Memory B cell (primary cell): ENCODE results near the gene NDUFA13.

ENCODE experiments used
- ATAC-seq: fragments of 150-1000 bp; cut with Tn5 transposase; 2 replicates; pipeline ENCODE4 v1.10.0; 2021; ENCODE audit warnings: low read depth, mild to moderate bottlenecking, moderate library complexity
- DNase-seq, 2 donors: peaks; one replicate each; pipeline ENCODE4 v3.0.0; 2022; ENCODE audit warnings: low spot score in 2 of 2
- H3K27ac Mint-ChIP-seq: one replicate; pipeline ENCODE4 v1.8.0; 2022; ENCODE audit warnings: mild to moderate bottlenecking, moderate library complexity, mixed read lengths
- H3K27me3 Mint-ChIP-seq: one replicate; pipeline ENCODE4 v1.8.0; 2022; ENCODE audit warnings: mixed read lengths
- H3K36me3 Mint-ChIP-seq: one replicate; pipeline ENCODE4 v1.8.0; 2022; ENCODE audit warnings: mild to moderate bottlenecking, mixed read lengths
- H3K4me1 Mint-ChIP-seq: one replicate; pipeline ENCODE4 v1.8.0; 2022; ENCODE audit warnings: mixed read lengths
- H3K4me3 Mint-ChIP-seq: one replicate; pipeline ENCODE4 v1.8.0; 2022; ENCODE audit warnings: mild to moderate bottlenecking, moderate library complexity, mixed read lengths
- H3K9me3 Mint-ChIP-seq: one replicate; pipeline ENCODE4 v1.8.0; 2022; ENCODE audit warnings: mixed read lengths

The NDUFA13 gene

GRCh38 chr19:19498255-19498991 is 17.6 kb upstream of the NDUFA13 start:
- DNase-seq (no peak), ATAC-seq (no peak)
- Mint-ChIP-seq H3K36me3 (peaks cover 24% of the 10 kb centered on the region), H3K27me3 (no peaks in the 10 kb centered on the region), H3K4me3 (no peak overlapping the region), H3K9me3 (no peaks in the 10 kb centered on the region), H3K27ac (no peak overlapping the region), H3K4me1 (no peaks in the 10 kb centered on the region)

GRCh38 chr19:19499272-19499995 is 16.6 kb upstream of the NDUFA13 start:
- Mint-ChIP-seq H3K9me3 (no peaks in the 10 kb centered on the region), H3K36me3 (peaks cover 26% of the 10 kb centered on the region), H3K27me3 (no peaks in the 10 kb centered on the region), H3K27ac (no peak overlapping the region), H3K4me3 (no peak overlapping the region), H3K4me1 (no peaks in the 10 kb centered on the region)
- DNase-seq (no peak), ATAC-seq (no peak)

- ATAC-seq (no peak), DNase-seq (no peak)
- Mint-ChIP-seq H3K4me3 (no peak overlapping the region), H3K4me1 (no peaks in the 10 kb centered on the region), H3K36me3 (peaks cover 26% of the 10 kb centered on the region), H3K27me3 (no peaks in the 10 kb centered on the region), H3K27ac (no peak overlapping the region), H3K9me3 (no peaks in the 10 kb centered on the region)
These were observed 14.9 kb upstream of the NDUFA13 start for GRCh38 chr19:19500975-19501644.

DNA sequence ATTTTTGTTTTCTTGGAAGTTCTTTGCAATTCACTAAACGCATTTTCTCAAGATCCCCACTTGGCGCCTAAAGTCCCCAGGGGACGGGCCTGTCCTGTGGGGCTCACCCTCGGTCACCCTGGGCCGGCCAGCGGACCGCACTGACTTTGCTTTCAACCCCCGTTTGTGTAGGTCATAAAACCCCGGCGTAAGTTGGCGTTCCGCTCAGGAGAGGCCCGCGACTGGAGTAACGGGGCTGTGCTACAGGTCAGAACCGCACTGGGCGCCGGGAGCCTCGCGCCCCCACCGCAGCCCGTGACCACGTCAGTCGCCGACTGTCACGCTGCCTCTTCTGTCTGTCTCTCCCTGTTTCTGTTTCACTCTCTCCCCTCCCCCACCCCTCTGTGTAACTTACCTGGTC is 14.2 kb upstream of the NDUFA13 start:
- H3K9me3 Mint-ChIP-seq, result no peaks in the 10 kb centered on the region
- H3K4me1 Mint-ChIP-seq, result no peaks in the 10 kb centered on the region
- H3K4me3 Mint-ChIP-seq, result no peak overlapping the region
- no peak for DNase-seq
- peaks cover 25% of the 10 kb centered on the region for H3K36me3 Mint-ChIP-seq
- no peaks in the 10 kb centered on the region for H3K27me3 Mint-ChIP-seq
- H3K27ac Mint-ChIP-seq, result no peak overlapping the region
- ATAC-seq, result no peak

DNA sequence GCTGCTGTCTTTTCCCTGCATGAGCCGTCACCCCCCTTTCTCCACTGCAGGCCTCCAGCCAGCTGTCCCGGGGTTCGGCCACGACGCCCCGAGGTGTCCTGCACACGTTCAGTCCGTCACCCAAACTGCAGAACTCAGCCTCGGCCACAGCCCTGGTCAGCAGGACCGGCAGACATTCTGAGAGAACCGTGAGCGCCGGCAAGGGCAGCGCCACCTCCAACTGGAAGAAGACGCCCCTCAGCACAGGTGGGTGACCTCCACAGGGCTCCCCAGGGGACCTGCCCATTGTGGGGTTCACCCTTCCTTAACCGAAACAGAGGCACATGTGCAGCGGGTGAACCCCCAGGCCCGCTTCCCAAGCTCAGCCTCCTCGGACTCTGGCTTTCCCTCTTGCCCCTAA is 13.7 kb upstream of the NDUFA13 start:
- H3K27ac Mint-ChIP-seq, result no peak overlapping the region
- peaks cover 25% of the 10 kb centered on the region for H3K36me3 Mint-ChIP-seq
- no peak for ATAC-seq
- no peak overlapping the region for H3K4me3 Mint-ChIP-seq
- no peaks in the 10 kb centered on the region for H3K27me3 Mint-ChIP-seq
- no peak for DNase-seq
- H3K4me1 Mint-ChIP-seq, result no peaks in the 10 kb centered on the region
- H3K9me3 Mint-ChIP-seq, result no peaks in the 10 kb centered on the region

DNA sequence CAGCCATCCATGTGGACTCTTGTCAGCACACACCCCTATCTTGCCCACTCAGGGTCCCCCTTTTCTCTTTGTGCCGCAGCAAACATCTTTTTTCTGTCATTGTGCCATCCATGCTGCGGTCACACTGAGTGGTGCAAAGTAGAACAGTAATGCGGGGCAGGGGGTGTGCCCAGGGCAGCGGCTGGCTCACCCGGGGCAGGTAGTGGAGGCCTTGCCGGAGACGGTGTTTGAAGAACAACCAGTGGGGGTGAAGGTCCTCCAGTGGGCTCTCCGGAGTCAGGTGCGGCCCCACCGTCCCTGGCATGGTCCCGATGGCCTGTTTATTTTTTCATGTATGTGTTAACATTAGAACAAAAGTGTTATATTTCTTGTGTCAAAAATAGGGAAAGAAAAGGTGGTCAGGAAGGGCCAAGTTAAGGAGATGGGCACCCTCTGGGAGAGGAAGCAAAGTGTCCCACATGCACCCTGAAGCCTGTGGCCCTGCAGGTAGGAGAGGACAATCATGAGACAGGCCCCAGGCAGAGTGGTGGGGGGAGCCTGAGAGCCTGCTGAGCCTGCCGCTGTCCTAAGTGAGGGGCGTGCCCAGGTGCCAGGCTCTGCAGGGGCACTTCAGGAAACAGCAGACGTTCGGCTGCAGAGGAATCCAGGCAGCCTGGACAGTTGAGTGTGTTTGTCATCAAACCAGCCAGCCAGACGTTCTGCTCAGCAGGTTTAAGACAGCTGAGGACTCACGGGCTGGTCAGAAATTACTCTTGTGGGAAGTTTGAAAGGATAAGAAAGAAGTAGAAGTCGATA is 13.0 kb upstream of the NDUFA13 start:
- H3K4me1 Mint-ChIP-seq, result no peaks in the 10 kb centered on the region
- H3K27ac Mint-ChIP-seq, result peak overlapping the region; percentile 62
- H3K9me3 Mint-ChIP-seq, result no peaks in the 10 kb centered on the region
- ATAC-seq (no peak), DNase-seq (no peak)
- H3K4me3 Mint-ChIP-seq, result no peak overlapping the region
- peaks cover 30% of the 10 kb centered on the region for H3K36me3 Mint-ChIP-seq
- no peaks in the 10 kb centered on the region for H3K27me3 Mint-ChIP-seq

DNA sequence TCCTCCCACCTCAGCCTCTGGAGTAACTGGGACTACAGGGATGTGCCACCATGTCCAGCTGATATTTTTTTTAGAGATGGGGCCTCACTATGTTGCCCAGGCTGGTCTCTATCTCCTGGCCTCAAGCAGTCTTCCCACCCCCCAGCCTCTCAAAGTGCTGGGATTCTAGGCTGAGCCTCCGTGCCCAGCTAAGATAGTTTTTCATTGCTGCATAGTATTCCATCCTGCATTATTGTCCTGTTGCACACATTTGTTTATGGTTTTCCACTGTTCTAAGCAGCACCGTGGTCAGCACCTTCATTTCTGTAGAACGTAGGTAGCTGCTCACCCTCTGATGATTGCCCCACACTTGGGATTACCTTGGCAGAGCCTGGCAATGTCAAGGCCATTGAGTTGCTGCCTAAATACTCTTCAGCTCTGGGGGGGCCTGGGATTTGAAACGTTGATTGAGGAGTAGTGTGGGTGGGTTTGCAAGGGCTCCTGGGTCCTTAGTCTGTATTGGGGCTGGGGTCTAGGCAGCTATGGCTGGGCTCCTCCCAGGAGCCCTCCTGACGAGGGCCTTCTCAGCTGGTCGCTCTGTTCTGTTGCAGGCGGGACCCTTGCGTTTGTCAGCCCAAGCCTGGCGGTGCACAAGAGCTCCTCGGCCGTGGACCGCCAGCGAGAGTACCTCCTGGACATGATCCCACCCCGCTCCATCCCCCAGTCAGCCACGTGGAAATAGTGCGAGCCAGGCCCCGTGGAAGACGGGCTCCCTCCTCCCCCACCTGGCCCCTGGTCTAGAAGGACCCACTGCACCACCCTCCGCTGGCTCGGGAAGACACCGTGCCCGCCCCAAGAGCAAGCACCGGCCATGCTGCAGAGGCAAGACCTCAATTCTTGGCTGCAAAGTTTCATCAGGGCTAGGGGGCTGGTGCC is 11.0 kb upstream of the NDUFA13 start:
- no peaks in the 10 kb centered on the region for H3K4me1 Mint-ChIP-seq
- no peaks in the 10 kb centered on the region for H3K9me3 Mint-ChIP-seq
- DNase-seq (no peak), ATAC-seq (no peak)
- no peak overlapping the region for H3K4me3 Mint-ChIP-seq
- H3K27me3 Mint-ChIP-seq, result no peaks in the 10 kb centered on the region
- H3K27ac Mint-ChIP-seq, result no peak overlapping the region
- peaks cover 30% of the 10 kb centered on the region for H3K36me3 Mint-ChIP-seq

DNA sequence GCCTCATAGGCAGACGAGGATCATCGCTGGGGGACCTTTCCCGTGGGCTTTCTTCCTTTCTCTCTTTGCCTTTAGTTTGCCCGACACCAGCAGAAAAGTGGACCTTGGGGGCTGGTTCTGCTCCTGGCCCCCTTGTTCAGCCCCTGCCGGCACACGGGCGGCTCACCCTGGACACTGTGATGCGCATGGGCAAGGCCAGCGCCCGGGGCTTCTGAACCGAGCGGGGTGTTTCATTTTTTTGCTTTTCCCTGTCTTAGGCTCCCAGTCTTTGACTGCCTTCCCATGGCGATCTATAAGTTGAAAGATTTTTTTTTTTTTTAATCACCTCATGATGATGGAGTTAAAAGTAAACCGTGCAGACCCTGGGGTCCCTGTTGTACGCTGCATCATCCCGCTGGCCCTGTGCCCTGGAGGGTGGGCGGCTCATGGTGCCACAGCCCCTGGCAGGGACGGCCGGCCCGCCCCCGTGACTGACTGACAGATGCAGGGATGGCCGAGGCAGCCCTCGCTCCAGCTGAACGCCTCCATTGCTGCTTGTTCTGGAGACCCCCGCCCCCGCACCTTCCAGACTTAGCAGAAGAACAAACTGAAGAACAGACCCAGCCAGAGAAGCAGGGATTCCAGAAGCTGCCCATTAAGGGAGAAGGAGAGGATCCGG is 10.2 kb upstream of the NDUFA13 start:
- Mint-ChIP-seq H3K27ac (no peak overlapping the region), H3K9me3 (no peaks in the 10 kb centered on the region), H3K4me1 (no peaks in the 10 kb centered on the region), H3K4me3 (no peak overlapping the region), H3K36me3 (peaks cover 30% of the 10 kb centered on the region), H3K27me3 (no peaks in the 10 kb centered on the region)
- ATAC-seq, result no peak
- DNase-seq, result no peak

- Mint-ChIP-seq H3K27ac (no peak overlapping the region), H3K4me1 (no peaks in the 10 kb centered on the region), H3K36me3 (peaks cover 26% of the 10 kb centered on the region), H3K27me3 (no peaks in the 10 kb centered on the region), H3K9me3 (no peaks in the 10 kb centered on the region), H3K4me3 (no peak overlapping the region)
- DNase-seq, result no peak
- no peak for ATAC-seq
These were observed 9.4 kb upstream of the NDUFA13 start for GRCh38 chr19:19506592-19506991.

GRCh38 chr19:19507354-19507753 is 8.7 kb upstream of the NDUFA13 start:
- peaks cover 22% of the 10 kb centered on the region for H3K36me3 Mint-ChIP-seq
- no peaks in the 10 kb centered on the region for H3K4me1 Mint-ChIP-seq
- no peaks in the 10 kb centered on the region for H3K9me3 Mint-ChIP-seq
- no peaks in the 10 kb centered on the region for H3K27me3 Mint-ChIP-seq
- ATAC-seq (no peak), DNase-seq (no peak)
- H3K27ac Mint-ChIP-seq, result no peak overlapping the region
- H3K4me3 Mint-ChIP-seq, result no peak overlapping the region

- Mint-ChIP-seq H3K9me3 (no peaks in the 10 kb centered on the region), H3K27me3 (no peaks in the 10 kb centered on the region), H3K27ac (no peak overlapping the region), H3K4me3 (no peak overlapping the region), H3K36me3 (peaks cover 14% of the 10 kb centered on the region), H3K4me1 (no peaks in the 10 kb centered on the region)
- no peak for ATAC-seq
- no peak for DNase-seq
These were observed 7.8 kb upstream of the NDUFA13 start for GRCh38 chr19:19508217-19508616.

- Mint-ChIP-seq H3K4me3 (no peak overlapping the region), H3K36me3 (peaks cover 6% of the 10 kb centered on the region), H3K27ac (no peak overlapping the region), H3K4me1 (no peaks in the 10 kb centered on the region), H3K27me3 (no peaks in the 10 kb centered on the region), H3K9me3 (no peaks in the 10 kb centered on the region)
- DNase-seq (no peak), ATAC-seq (no peak)
These were observed 5.6 kb upstream of the NDUFA13 start for GRCh38 chr19:19510432-19510831.

GRCh38 chr19:19513682-19514081 is 2.3 kb upstream of the NDUFA13 start:
- ATAC-seq (no peak), DNase-seq (no peak)
- no peak overlapping the region for H3K27ac Mint-ChIP-seq
- no peaks in the 10 kb centered on the region for H3K27me3 Mint-ChIP-seq
- H3K9me3 Mint-ChIP-seq, result no peaks in the 10 kb centered on the region
- peaks cover 3% of the 10 kb centered on the region for H3K4me1 Mint-ChIP-seq
- H3K4me3 Mint-ChIP-seq, result no peak overlapping the region
- no peaks in the 10 kb centered on the region for H3K36me3 Mint-ChIP-seq
